ENCODE data around the gene CACNA1S. TPM values are rescaled to one million over a fixed set of nuclear protein-coding genes. Genes with fewer than 3 reads are reported as not detected.

The CACNA1S gene
- total and polyA plus RNA-seq, 2 of the 13 experiments (the other 11 are each of a cell fraction or from before 2014, with no cell fraction given): not detected

GRCh38 chr1:201123866-201124265 lies 11.6 kb upstream of the CACNA1S start:
- FAIRE-seq: no peak
- no TSS peak for BruUV-seq (replicated peaks)

GRCh38 chr1:201122321-201122957 lies 10.2 kb upstream of the CACNA1S start:
- H3K79me2 ChIP-seq (ENCODE audit: insufficient read depth, low read length): no peaks in the 10 kb centered on the region
- peaks cover 11% of the 10 kb centered on the region for H3K4me1 ChIP-seq (ENCODE audit: insufficient read depth, low read length)
- no peak overlapping the region for H3K4me2 ChIP-seq (ENCODE audit: low read depth, low read length)
- ATAC-seq: no peak
- CTCF ChIA-PET (ENCODE audit: low intra/inter-chr PET ratio, low total read pairs): no interaction called here
- intact Hi-C loops (cut with micrococcal nuclease; ENCODE audit: unreplicated experiment) (no loop called here), in situ Hi-C loops (cut with HindIII; ENCODE audit: extremely low pct_ligation_motif_present, low pct_unique_long_range_greater_than_20kb) (no loop called here)
- no peak overlapping the region for H3K9ac ChIP-seq (ENCODE audit: insufficient read depth, low read depth, low read length)
- no peak for FAIRE-seq
- peaks cover 6 to 65% of the 10 kb centered on the region in 2 experiments for H3K27me3 ChIP-seq (ENCODE audit: control insufficient read depth in 1 of 2, insufficient read depth in 2 of 2, low read length in 2 of 2)
- no peak for DNase-seq (ENCODE audit: low spot score)
- 5% methylated on average over 10 of the region's 10 CpGs for WGBS (ENCODE audit: low lambda C conversion rate)
- TF ChIP-seq TFDP1 (CRISPR knock-in tag; IDR thresholded peaks at IDR 0.05; ENCODE audit: borderline replicate concordance) (no peak), TARDBP (CRISPR knock-in tag; IDR thresholded peaks at IDR 0.05) (no peak), YY1 (IDR thresholded peaks at IDR 0.05; ENCODE audit: insufficient read depth, insufficient replicate concordance, low read depth, low read length) (no peak), EHMT2 (IDR thresholded peaks at IDR 0.05; ENCODE audit: borderline replicate concordance, low read depth, low read length) (no peak), NONO (IDR thresholded peaks at IDR 0.05) (no peak), NONO (CRISPR knock-in tag; conservative IDR thresholded peaks at IDR 0.05) (no peak), ZNF768 (CRISPR knock-in tag; IDR thresholded peaks at IDR 0.05) (peak; percentile 12; the same call in 1 of the 2 replicates)
- BruUV-seq (replicated peaks): no TSS peak
- no peaks in the 10 kb centered on the region for H3K9me3 ChIP-seq (ENCODE audit: low read length)
- no peak overlapping the region for H3K27ac ChIP-seq (ENCODE audit: extremely low read length, insufficient read depth, low read length)
- H3K4me3 ChIP-seq (replicated peaks in 1 of 3; ENCODE audit: insufficient read depth in 1 of 3, low read depth in 2 of 3, low read length in 3 of 3): no peak overlapping the region
- no peaks in the 10 kb centered on the region for H4K20me1 ChIP-seq (ENCODE audit: insufficient read depth, low read length)
- no peaks in the 10 kb centered on the region for H3K36me3 ChIP-seq (replicated peaks in 1 of 2; ENCODE audit: control insufficient read depth in 1 of 2, insufficient read depth in 2 of 2, low read length in 2 of 2)
- POLR2A ChIA-PET: no interaction called here
- no peak overlapping the region for H2AFZ ChIP-seq (ENCODE audit: low read length)

More at GRCh38 chr1:201123866-201124265, 11.6 kb upstream of the CACNA1S start:
- H3K4me3 ChIP-seq (replicated peaks in 1 of 3; ENCODE audit: insufficient read depth in 1 of 3, low read depth in 2 of 3, low read length in 3 of 3): no peak overlapping the region
- no peak overlapping the region for H3K27ac ChIP-seq (ENCODE audit: extremely low read length, insufficient read depth, low read length)
- no peaks in the 10 kb centered on the region for H3K79me2 ChIP-seq (ENCODE audit: insufficient read depth, low read length)
- H3K4me1 ChIP-seq (ENCODE audit: insufficient read depth, low read length): peaks cover 11% of the 10 kb centered on the region
- no peaks in the 10 kb centered on the region for H3K36me3 ChIP-seq (replicated peaks in 1 of 2; ENCODE audit: control insufficient read depth in 1 of 2, insufficient read depth in 2 of 2, low read length in 2 of 2)
- peaks cover 10 to 72% of the 10 kb centered on the region in 2 experiments for H3K27me3 ChIP-seq (ENCODE audit: control insufficient read depth in 1 of 2, insufficient read depth in 2 of 2, low read length in 2 of 2)
- H3K4me2 ChIP-seq (ENCODE audit: low read depth, low read length): no peak overlapping the region
- DNase-seq (ENCODE audit: low spot score): no peak
- TF ChIP-seq MBD4 (IDR thresholded peaks at IDR 0.05; ENCODE audit: borderline replicate concordance, low read length) (no peak), ZNF251 (CRISPR knock-in tag; IDR thresholded peaks at IDR 0.05) (no peak), HINFP (CRISPR knock-in tag; IDR thresholded peaks at IDR 0.05; ENCODE audit: low read depth) (no peak)
- H4K20me1 ChIP-seq (ENCODE audit: insufficient read depth, low read length): no peaks in the 10 kb centered on the region
- H2AFZ ChIP-seq (ENCODE audit: low read length): no peak overlapping the region
- 0% methylated on average over 1 of the region's 1 CpG for WGBS (ENCODE audit: low lambda C conversion rate)
- ChIA-PET CTCF (ENCODE audit: low intra/inter-chr PET ratio, low total read pairs) (no interaction called here), POLR2A (no interaction called here)
- in situ Hi-C loops (cut with HindIII; ENCODE audit: extremely low pct_ligation_motif_present, low pct_unique_long_range_greater_than_20kb) (no loop called here), intact Hi-C loops (cut with micrococcal nuclease; ENCODE audit: unreplicated experiment) (no loop called here)
- H3K9ac ChIP-seq (ENCODE audit: insufficient read depth, low read depth, low read length): no peak overlapping the region
- H3K9me3 ChIP-seq (ENCODE audit: low read length): no peaks in the 10 kb centered on the region
- no peak for ATAC-seq
